HepG2 (cell line): ENCODE measurements around the gene C20orf202. TPM values are rescaled to one million over a fixed set of nuclear protein-coding genes. Genes with fewer than 3 reads are reported as not detected.

Experiments
- ATAC-seq: fragments of 200-7000 bp; cut with Tn5 transposase; 3 replicates; pipeline ENCODE4 v1.9.1; 2020; ENCODE audit warnings: mild to moderate bottlenecking, moderate library complexity
- BruUV-seq: library from RNA; stranded (reverse); fragments of 400-500 nt; replicated peaks from 2 replicates; lab custom pipeline; 2021; lab: Mats Ljungman, UMichigan
- CTCF ChIA-PET: fragments of 300-600 bp; formaldehyde crosslinking; extraction: SDS; loops from one replicate; lab custom pipeline; 2021; ENCODE audit warnings: low total read pairs, inconsistent platforms, low intra/inter-chr PET ratio; lab: Yijun Ruan, JAX
- POLR2A ChIA-PET: fragments of 350-600 bp; sonication (Branson Sonifier 250); formaldehyde crosslinking; loops from one replicate; lab custom pipeline; 2020; ENCODE audit warnings: antibody characterized with exemption, inconsistent platforms; lab: Yijun Ruan, JAX
- DNase-seq: peaks from one replicate; pipeline ENCODE4 v3.0.0-alpha.2; 2015; ENCODE audit warnings: low spot score
- FAIRE-seq: peaks from 3 replicates; lab custom pipeline; 2011; peaks lifted over from hg19 to GRCh38; lab: Jason Lieb, UNC
- H2AFZ ChIP-seq: one replicate; pipeline ENCODE4 v1.6.1; 2011; ENCODE audit warnings: low read length, inconsistent platforms
- H3K27ac ChIP-seq: fragments of 300-600 bp; 3 replicates; pipeline ENCODE4 v1.8.0; 2011; ENCODE audit warnings: mixed run types, mild to moderate bottlenecking, mixed read lengths, low read length, inconsistent platforms; ENCODE audit not compliant: insufficient read depth; ENCODE audit errors: extremely low read length
- H3K27me3 ChIP-seq, 2 experiments: fragments of 200-600 bp in 1 of 2; 2 replicates in 1 of 2; 3 replicates in 1 of 2; pipeline versions ENCODE4 v1.6.0 to v1.8.0; 2011; ENCODE audit warnings: low read length in 2 of 2, mild to moderate bottlenecking in 2 of 2, moderate library complexity in 2 of 2, inconsistent platforms in 1 of 2; ENCODE audit not compliant: insufficient read depth in 2 of 2, control insufficient read depth in 1 of 2
- H3K36me3 ChIP-seq, 2 experiments: fragments of 200-600 bp in 1 of 2; replicated peaks in 1 of 2; 2 replicates in 1 of 2; 3 replicates in 1 of 2; pipeline versions ENCODE4 v1.5.1 to v1.8.0; 2011; ENCODE audit warnings: low read length in 2 of 2, inconsistent platforms in 1 of 2; ENCODE audit not compliant: insufficient read depth in 2 of 2, control insufficient read depth in 1 of 2
- H3K4me1 ChIP-seq: 2 replicates; pipeline ENCODE4 v1.5.1; 2012; ENCODE audit warnings: low read length, inconsistent platforms; ENCODE audit not compliant: insufficient read depth
- H3K4me2 ChIP-seq: 2 replicates; pipeline ENCODE4 v1.6.0; 2011; ENCODE audit warnings: low read depth, low read length, inconsistent platforms
- H3K4me3 ChIP-seq, 3 experiments: fragments of 200-600 bp in 1 of 3; sonication (generic), shearing (Covaris generic) in 1 of 3; replicated peaks in 1 of 3; 2 replicates each; pipeline ENCODE4 v1.5.1; 2011 to 2016; ENCODE audit warnings: low read length in 3 of 3, inconsistent platforms in 2 of 3, low read depth in 2 of 3, mild to moderate bottlenecking in 2 of 3, control low read depth in 1 of 3, mixed read lengths in 1 of 3; ENCODE audit not compliant: insufficient read depth in 1 of 3
- H3K79me2 ChIP-seq: one replicate; pipeline ENCODE4 v1.6.1; 2011; ENCODE audit warnings: low read length, inconsistent platforms; ENCODE audit not compliant: insufficient read depth
- H3K9ac ChIP-seq: 2 replicates; pipeline ENCODE4 v1.6.0; 2011; ENCODE audit warnings: mild to moderate bottlenecking, low read depth, low read length, inconsistent platforms; ENCODE audit not compliant: insufficient read depth
- H3K9me3 ChIP-seq: 2 replicates; pipeline ENCODE4 v1.5.1; 2012; ENCODE audit warnings: mild to moderate bottlenecking, low read length
- H4K20me1 ChIP-seq: 2 replicates; pipeline ENCODE4 v1.6.0; 2011; ENCODE audit warnings: inconsistent platforms, mild to moderate bottlenecking, low read length, moderate library complexity; ENCODE audit not compliant: insufficient read depth
- CTCF ChIP-seq: sonication (generic); formaldehyde crosslinking; IDR thresholded peaks from 2 replicates; pipeline ENCODE4 v1.5.0; 2020; ENCODE audit warnings: mild to moderate bottlenecking, missing genetic modification reagents, moderate library complexity
- HNF4G ChIP-seq, 2 experiments: sonication (generic) in 1 of 2; formaldehyde crosslinking in 1 of 2; IDR thresholded peaks; 2 replicates each; pipeline versions ENCODE4 v1.4.0 to v1.6.1; 2011 to 2020; ENCODE audit warnings: borderline replicate concordance in 2 of 2, low read depth in 2 of 2, mild to moderate bottlenecking in 2 of 2, low read length in 1 of 2, missing genetic modification reagents in 1 of 2, moderate library complexity in 1 of 2
- MAFF ChIP-seq: IDR thresholded peaks from 2 replicates; pipeline ENCODE4 v1.6.1; 2011; ENCODE audit warnings: low read depth, low read length, improper control_type of control experiment
- RAD21 ChIP-seq: fragments of 450-650 bp; formaldehyde crosslinking; IDR thresholded peaks from 2 replicates; pipeline ENCODE4 v1.5.0; 2020; ENCODE audit warnings: mild to moderate bottlenecking
- RBM22 ChIP-seq: fragments of 200-400 bp; formaldehyde crosslinking; optimal IDR thresholded peaks from 2 replicates; pipeline ENCODE3; 2017; ENCODE audit warnings: mild to moderate bottlenecking, low read length, moderate library complexity
- SIX4 ChIP-seq: sonication (generic); formaldehyde crosslinking; IDR thresholded peaks from 2 replicates; pipeline ENCODE4 v1.4.0; 2020; ENCODE audit warnings: missing genetic modification reagents
- SMC3 ChIP-seq: IDR thresholded peaks from 2 replicates; pipeline ENCODE4 v1.6.1; 2011; ENCODE audit warnings: low read length, improper control_type of control experiment
- SP2 ChIP-seq: sonication (generic); formaldehyde crosslinking; IDR thresholded peaks from 2 replicates; pipeline ENCODE4 v1.5.1; 2020; ENCODE audit warnings: mild to moderate bottlenecking, missing genetic modification reagents
- SP4 ChIP-seq: sonication (generic); formaldehyde crosslinking; IDR thresholded peaks from 2 replicates; pipeline ENCODE4 v1.8.1; 2023; ENCODE audit warnings: mild to moderate bottlenecking, missing genetic modification reagents
- SRY ChIP-seq: sonication (generic); formaldehyde crosslinking; IDR thresholded peaks from 2 replicates; pipeline ENCODE4 v1.8.0; 2022; ENCODE audit warnings: mild to moderate bottlenecking, missing genetic modification reagents
- STAG1 ChIP-seq: sonication (generic); formaldehyde crosslinking; IDR thresholded peaks from 2 replicates; pipeline ENCODE4 v1.4.0; 2020; ENCODE audit warnings: missing genetic modification reagents
- ZFP91 ChIP-seq: sonication (generic); formaldehyde crosslinking; IDR thresholded peaks from 2 replicates; pipeline ENCODE4 v1.9.0; 2022; ENCODE audit warnings: missing genetic modification reagents, mild to moderate bottlenecking, borderline replicate concordance
- ZFX ChIP-seq: sonication (generic); formaldehyde crosslinking; IDR thresholded peaks from 2 replicates; pipeline ENCODE4 v1.4.0; 2020; ENCODE audit warnings: mild to moderate bottlenecking, low read depth, missing genetic modification reagents, moderate library complexity
- ZNF687 ChIP-seq: sonication (generic); formaldehyde crosslinking; IDR thresholded peaks from 2 replicates; pipeline ENCODE4 v1.5.1; 2020; ENCODE audit warnings: mild to moderate bottlenecking, missing genetic modification reagents, moderate library complexity
- ZNF768 ChIP-seq: sonication (generic); formaldehyde crosslinking; IDR thresholded peaks from 2 replicates; pipeline ENCODE4 v1.4.0; 2020; ENCODE audit warnings: missing genetic modification reagents
- ZNF841 ChIP-seq: sonication (generic); formaldehyde crosslinking; IDR thresholded peaks from 2 replicates; pipeline ENCODE4 v1.8.1; 2023; ENCODE audit warnings: missing genetic modification reagents, borderline replicate concordance
- ZNF891 ChIP-seq: sonication (generic); formaldehyde crosslinking; IDR thresholded peaks from 2 replicates; pipeline ENCODE4 v1.5.0; 2020; ENCODE audit warnings: mild to moderate bottlenecking, missing genetic modification reagents
- WGBS: methylation state at CpG from one replicate; pipeline ENCODE4 v1.1.6; 2017; ENCODE audit warnings: low lambda C conversion rate; 5-methylcytosine and 5-hydroxymethylcytosine counted together
- in situ Hi-C: cut with HindIII; loops from 2 replicates; pipeline ENCODE4 v1.10.0; 2017; ENCODE audit warnings: low pct_unique_long_range_greater_than_20kb; ENCODE audit not compliant: extremely low pct_ligation_motif_present
- intact Hi-C: fragments of 100-400 bp; cut with micrococcal nuclease; formaldehyde crosslinking; loops from one replicate; pipeline ENCODE4 v1.10.0; 2022; ENCODE audit not compliant: unreplicated experiment
- polyA plus RNA-seq, 8 experiments: library from polyadenylated mRNA; depleted of rRNA in 3 of 8; stranded (reverse) in 7 of 8; unstranded in 1 of 8; fragments of >200 nt; fragmentation: Illumina TruSeq in 4 of 8; extraction: Trizol in 4 of 8; gene quantifications; 2 replicates each; pipeline versions ENCODE4 v1.2.1 to v1.2.3, GENCODE V29; 2011 to 2016; ENCODE audit warnings: low read depth in 4 of 8, missing spikeins in 1 of 8, mixed read lengths in 1 of 8; ENCODE audit not compliant: insufficient read depth in 1 of 8
- total RNA-seq, 5 experiments: library from RNA; depleted of rRNA; stranded (reverse); fragments of >200 nt; fragmentation: Illumina TruSeq; extraction: Trizol; gene quantifications; 2 replicates each; pipeline ENCODE4 v1.2.3, GENCODE V29; 2016; ENCODE audit warnings: low read depth in 1 of 5

The C20orf202 gene
- total and polyA plus RNA-seq, 2 of the 13 experiments (the other 11 are each of a cell fraction or from before 2014, with no cell fraction given): 0.20 to 1.2 TPM

DNA sequence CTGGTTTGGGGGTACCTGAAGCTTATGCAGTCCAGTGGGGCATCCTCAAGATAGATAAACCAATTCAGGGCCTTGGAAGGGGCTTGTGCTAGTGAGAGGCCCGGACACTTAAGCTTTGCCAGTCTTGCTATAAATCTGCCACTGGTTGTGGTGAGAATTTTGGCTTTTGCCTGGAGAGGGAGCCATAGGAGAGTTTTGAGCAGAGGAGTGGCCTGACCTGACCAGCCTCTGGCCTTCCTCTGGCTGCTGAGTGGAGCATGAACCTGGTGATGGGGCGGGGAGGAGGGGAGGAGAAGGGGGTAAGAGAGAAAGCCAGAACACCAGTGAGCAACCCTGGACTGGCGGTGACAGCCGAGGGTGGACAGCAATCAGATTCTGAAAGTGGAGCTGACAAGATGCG, 25.6 kb upstream of the C20orf202 start:
- FAIRE-seq: peak; percentile 86
- no peak for TF ChIP-seq ZNF768
- TF ChIP-seq SIX4 (CRISPR knock-in tag): no peak
- TF ChIP-seq ZNF841 (CRISPR knock-in tag): no peak
- peak; percentile 63 for TF ChIP-seq STAG1
- peak; percentile 16; the same call in 1 of the 2 replicates for TF ChIP-seq ZFX (CRISPR knock-in tag)
- peak; percentile 52 for TF ChIP-seq RAD21 (CRISPR knock-in tag)
- TF ChIP-seq RBM22: peak; percentile 52
- TF ChIP-seq ZNF687 (CRISPR knock-in tag): peak; percentile 20; the same call in 1 of the 2 replicates
- peak; percentile 21; the same call in 1 of the 2 replicates for TF ChIP-seq ZFP91 (CRISPR knock-in tag)
- TF ChIP-seq SRY (CRISPR knock-in tag): peak; percentile 58; the same call in 1 of the 2 replicates
- peak; percentile 68 for TF ChIP-seq CTCF (CRISPR knock-in tag)
- no peak for TF ChIP-seq MAFF
- TF ChIP-seq SP2 (CRISPR knock-in tag): 0 out of 2 replicates have a peak, but pooled peaks have one; percentile 42
- TF ChIP-seq ZNF891 (CRISPR knock-in tag): 0 out of 2 replicates have a peak, but pooled peaks have one; percentile 58
- 0 out of 2 replicates have a peak, but pooled peaks have one; percentile 48 for TF ChIP-seq SP4 (CRISPR knock-in tag)
- TF ChIP-seq HNF4G (IDR thresholded peaks at IDR 0.05; ENCODE audit: borderline replicate concordance, low read depth, low read length): no peak
- no peak for TF ChIP-seq HNF4G (CRISPR knock-in tag; IDR thresholded peaks at IDR 0.05; ENCODE audit: borderline replicate concordance, low read depth)
- TF ChIP-seq SMC3: peak; percentile 68; the same call in 1 of the 2 replicates

More for the DNA sequence above, 25.6 kb upstream of the C20orf202 start:
- H3K36me3 ChIP-seq: peaks cover 2 to 4% of the 10 kb centered on the region in 2 experiments; a peak in 2 of 5 replicates
- no peaks in the 10 kb centered on the region for H3K9me3 ChIP-seq
- no peak overlapping the region for H3K27ac ChIP-seq
- H3K4me1 ChIP-seq: 0 out of 2 replicates have a peak, but pooled peaks cover 7% of the 10 kb centered on the region
- H4K20me1 ChIP-seq: 0 out of 2 replicates have a peak, but pooled peaks cover 5% of the 10 kb centered on the region
- H3K79me2 ChIP-seq: no peaks in the 10 kb centered on the region
- H3K4me3 ChIP-seq: no peak overlapping the region
- in situ Hi-C loops: no loop called here
- POLR2A ChIA-PET: no interaction called here
- no TSS peak for BruUV-seq
- H2AFZ ChIP-seq: no peak overlapping the region
- H3K4me2 ChIP-seq: no peak overlapping the region
- ATAC-seq: peak; percentile 66
- WGBS: 89% methylated on average over 5 of the region's 5 CpGs
- intact Hi-C loops: loop anchor here (1.0 kb wide), 1 partner anchor 36 kb away; no protein-coding TSS in a partner anchor
- no peaks in the 10 kb centered on the region for H3K27me3 ChIP-seq
- DNase-seq: peak; percentile 64
- CTCF ChIA-PET: interaction anchor here (1.7 kb wide), 1 partner anchor 35 kb away, joined by 8 read pairs; no protein-coding TSS in a partner anchor
- no peak overlapping the region for H3K9ac ChIP-seq
